HG02981 (cell line): ENCODE data around the gene CHST6.
A peak's percentile ranks its signal among the peaks of the same experiment; 100 is the strongest.
"Not testable (repeated sequence)": the region's sequence is repeated elsewhere in the genome, so short reads cannot be mapped to it uniquely, and the experiment has no call there.

ENCODE experiments used
- ATAC-seq: cut with Tn5 transposase; IDR thresholded peaks from one replicate; pipeline ENCODE4 v1.9.1; 2021; ENCODE audit warnings: mild to moderate bottlenecking, moderate library complexity; ENCODE audit not compliant: unreplicated experiment

CHST6 gene

GRCh38 chr16:75503801-75504200 is 8.6 kb upstream of the CHST6 start:
- ATAC-seq = no peak

GRCh38 chr16:75502916-75503605 is 7.8 kb upstream of the CHST6 start:
- no peak for ATAC-seq

GRCh38 chr16:75501820-75502219 is 6.6 kb upstream of the CHST6 start:
- not testable (repeated sequence) for ATAC-seq

GRCh38 chr16:75501359-75501758 is 6.1 kb upstream of the CHST6 start:
- no peak for ATAC-seq

GRCh38 chr16:75498605-75499322 is 3.5 kb upstream of the CHST6 start:
- ATAC-seq = not testable (repeated sequence)

- ATAC-seq = no peak
These were observed 2.3 kb upstream of the CHST6 start for GRCh38 chr16:75497558-75497957.

- ATAC-seq = no peak
These were observed 573 bp downstream of the CHST6 start for GRCh38 chr16:75494661-75495075.

GRCh38 chr16:75494184-75494583 is 1.1 kb downstream of the CHST6 start:
- no peak for ATAC-seq

GRCh38 chr16:75491876-75492275 is 3.4 kb downstream of the CHST6 start:
- ATAC-seq = no peak

- ATAC-seq = no peak
These were observed 6.9 kb downstream of the CHST6 start for GRCh38 chr16:75488322-75488721.

- ATAC-seq = no peak
These were observed 8.4 kb downstream of the CHST6 start for GRCh38 chr16:75486676-75487313.

GRCh38 chr16:75486014-75486675 is 9.1 kb downstream of the CHST6 start:
- no peak for ATAC-seq

- ATAC-seq = peak; percentile 47
These were observed 9.8 kb downstream of the CHST6 start for GRCh38 chr16:75485230-75486013.

- ATAC-seq = no peak
These were observed 12.0 kb downstream of the CHST6 start for GRCh38 chr16:75483222-75483621.

- no peak for ATAC-seq
These were observed 12.6 kb downstream of the CHST6 start for GRCh38 chr16:75482434-75483205.

- no peak for ATAC-seq
These were observed 13.8 kb downstream of the CHST6 start for GRCh38 chr16:75481475-75481874.

GRCh38 chr16:75479421-75479990 is 15.7 kb downstream of the CHST6 start:
- no peak for ATAC-seq

- ATAC-seq = no peak
These were observed 16.5 kb downstream of the CHST6 start for GRCh38 chr16:75478480-75479345.
